Measurements from ENCODE around the gene SH3BP4.

SH3BP4 gene

GRCh38 chr2:234967201-234967869 lies 15.5 kb downstream of the SH3BP4 start:
- DNase-seq: no peak

- DNase-seq: no peak
Observed at GRCh38 chr2:234967870-234968208, 16.0 kb downstream of the SH3BP4 start.

- DNase-seq: no peak
Observed at GRCh38 chr2:234968631-234969305, 17.0 kb downstream of the SH3BP4 start.

- DNase-seq: no peak
Observed at GRCh38 chr2:234969306-234970098, 17.7 kb downstream of the SH3BP4 start.

- no peak for DNase-seq
Observed at GRCh38 chr2:234970099-234970440, 18.3 kb downstream of the SH3BP4 start.

GRCh38 chr2:234970477-234970882 lies 18.7 kb downstream of the SH3BP4 start:
- DNase-seq: no peak

- no peak for DNase-seq
Observed at GRCh38 chr2:234971496-234971895, 19.7 kb downstream of the SH3BP4 start.

GRCh38 chr2:234973008-234973407 lies 21.2 kb downstream of the SH3BP4 start:
- DNase-seq: no peak

- DNase-seq: no peak
Observed at GRCh38 chr2:234974501-234975385, 22.9 kb downstream of the SH3BP4 start.

- DNase-seq: no peak
Observed at GRCh38 chr2:234975611-234976010, 23.8 kb downstream of the SH3BP4 start.

GRCh38 chr2:234976479-234977227 lies 24.8 kb downstream of the SH3BP4 start:
- DNase-seq: no peak

- no peak for DNase-seq
Observed at GRCh38 chr2:234977228-234977679, 25.4 kb downstream of the SH3BP4 start.

- no peak for DNase-seq
Observed at GRCh38 chr2:234978466-234979203, 26.8 kb downstream of the SH3BP4 start.

- DNase-seq: no peak
Observed at GRCh38 chr2:234979204-234980167, 27.7 kb downstream of the SH3BP4 start.

- DNase-seq: no peak
Observed at GRCh38 chr2:234980451-234981187, 28.8 kb downstream of the SH3BP4 start.

GRCh38 chr2:234981197-234982095 lies 29.6 kb downstream of the SH3BP4 start:
- no peak for DNase-seq

GRCh38 chr2:234982096-234982834 lies 30.4 kb downstream of the SH3BP4 start:
- no peak for DNase-seq

Data from activated CD4-positive, alpha-beta T cell treated with anti-CD3 and anti-CD28 coated beads, Interleukin-10, Interleukin-2, amounts not matched to agents 100 ng/mL and 50 ng/mL, durations not matched to agents 16 hours and 8 hours (primary cell).